ENCODE data around the gene SLIT2.
A peak's percentile ranks its signal among the peaks of the same experiment; 100 is the strongest.

SLIT2 gene

GRCh38 chr4:20259707-20260106 lies 8.0 kb downstream of the SLIT2 start:
- no peak for TF ChIP-seq CTCF (IDR thresholded peaks at IDR 0.05; ENCODE audit: low read depth, low read length)
- TF ChIP-seq MAX (IDR thresholded peaks at IDR 0.05; ENCODE audit: low read depth, low read length): no peak
- no peak for TF ChIP-seq POLR2A (IDR thresholded peaks at IDR 0.05; ENCODE audit: extremely low read depth, insufficient read length)
- TF ChIP-seq MYC (IDR thresholded peaks at IDR 0.05; ENCODE audit: low read depth, low read length): no peak
- no peak overlapping the region for H3K4me3 ChIP-seq (ENCODE audit: low read depth, low read length)
- no peak for DNase-seq (ENCODE audit: low read depth)

GRCh38 chr4:20260821-20261220 lies 9.1 kb downstream of the SLIT2 start:
- TF ChIP-seq MYC (IDR thresholded peaks at IDR 0.05; ENCODE audit: low read depth, low read length) (no peak), POLR2A (IDR thresholded peaks at IDR 0.05; ENCODE audit: extremely low read depth, insufficient read length) (no peak), CTCF (IDR thresholded peaks at IDR 0.05; ENCODE audit: low read depth, low read length) (no peak), MAX (IDR thresholded peaks at IDR 0.05; ENCODE audit: low read depth, low read length) (no peak)
- H3K4me3 ChIP-seq (ENCODE audit: low read depth, low read length): no peak overlapping the region
- peak; percentile 27 for DNase-seq (ENCODE audit: low read depth)

GRCh38 chr4:20262221-20262620 lies 10.5 kb downstream of the SLIT2 start:
- H3K4me3 ChIP-seq (ENCODE audit: low read depth, low read length): no peak overlapping the region
- TF ChIP-seq POLR2A (IDR thresholded peaks at IDR 0.05; ENCODE audit: extremely low read depth, insufficient read length) (no peak), CTCF (IDR thresholded peaks at IDR 0.05; ENCODE audit: low read depth, low read length) (no peak), MAX (IDR thresholded peaks at IDR 0.05; ENCODE audit: low read depth, low read length) (no peak), MYC (IDR thresholded peaks at IDR 0.05; ENCODE audit: low read depth, low read length) (no peak)
- DNase-seq (ENCODE audit: low read depth): no peak

- H3K4me3 ChIP-seq (ENCODE audit: low read depth, low read length): no peak overlapping the region
- DNase-seq (ENCODE audit: low read depth): no peak
- no peak for TF ChIP-seq MAX (IDR thresholded peaks at IDR 0.05; ENCODE audit: low read depth, low read length)
- TF ChIP-seq MYC (IDR thresholded peaks at IDR 0.05; ENCODE audit: low read depth, low read length): no peak
- no peak for TF ChIP-seq POLR2A (IDR thresholded peaks at IDR 0.05; ENCODE audit: extremely low read depth, insufficient read length)
Observed at GRCh38 chr4:20264688-20265087, 13.0 kb downstream of the SLIT2 start.

GRCh38 chr4:20265726-20266125 lies 14.0 kb downstream of the SLIT2 start:
- H3K4me3 ChIP-seq (ENCODE audit: low read depth, low read length): no peak overlapping the region
- TF ChIP-seq POLR2A (IDR thresholded peaks at IDR 0.05; ENCODE audit: extremely low read depth, insufficient read length): no peak
- no peak for TF ChIP-seq CTCF (IDR thresholded peaks at IDR 0.05; ENCODE audit: low read depth, low read length)
- TF ChIP-seq MYC (IDR thresholded peaks at IDR 0.05; ENCODE audit: low read depth, low read length): no peak
- TF ChIP-seq MAX (IDR thresholded peaks at IDR 0.05; ENCODE audit: low read depth, low read length): no peak
- DNase-seq (ENCODE audit: low read depth): no peak

- DNase-seq (ENCODE audit: low read depth): no peak
- no peak overlapping the region for H3K4me3 ChIP-seq (ENCODE audit: low read depth, low read length)
- TF ChIP-seq POLR2A (IDR thresholded peaks at IDR 0.05; ENCODE audit: extremely low read depth, insufficient read length) (no peak), CTCF (IDR thresholded peaks at IDR 0.05; ENCODE audit: low read depth, low read length) (no peak), MAX (IDR thresholded peaks at IDR 0.05; ENCODE audit: low read depth, low read length) (no peak), MYC (IDR thresholded peaks at IDR 0.05; ENCODE audit: low read depth, low read length) (no peak)
Observed at GRCh38 chr4:20266215-20267082, 14.7 kb downstream of the SLIT2 start.
